Mucosa of descending colon (tissue), 3 donors: ENCODE measurements around the gene HIPK2. TPM values are rescaled to one million over a fixed set of nuclear protein-coding genes. Genes with fewer than 3 reads are reported as not detected.
A peak's percentile ranks its signal among the peaks of the same experiment; 100 is the strongest.

Source experiments
- ATAC-seq: fragments of 200-7000 bp; cut with Tn5 transposase; one replicate; pipeline ENCODE4 v1.9.1; 2020; ENCODE audit warnings: mild to moderate bottlenecking, moderate library complexity
- DNase-seq, 3 donors: peaks; one replicate each; pipeline ENCODE4 v3.0.0-alpha.2; 2020
- H3K36me3 ChIP-seq: fragments of 200-600 bp; one replicate; pipeline ENCODE4 v1.8.0; 2021; ENCODE audit warnings: low read depth, mild to moderate bottlenecking
- H3K4me1 ChIP-seq: fragments of 200-600 bp; one replicate; pipeline ENCODE4 v1.8.0; 2021; ENCODE audit warnings: low read depth, mild to moderate bottlenecking
- H3K4me3 ChIP-seq: fragments of 200-600 bp; one replicate; pipeline ENCODE4 v1.8.0; 2021; ENCODE audit warnings: mild to moderate bottlenecking
- H3K9me3 ChIP-seq: fragments of 200-600 bp; one replicate; pipeline ENCODE4 v1.8.0; 2021; ENCODE audit warnings: mild to moderate bottlenecking
- CTCF ChIP-seq: fragments of 200-600 bp; IDR thresholded peaks from one replicate; pipeline ENCODE4 v1.8.0; 2022; ENCODE audit warnings: antibody characterized with exemption, mild to moderate bottlenecking
- intact Hi-C, 2 donors: fragments of 100-400 bp; cut with DNase I in 1 of 2; cut with micrococcal nuclease in 1 of 2; formaldehyde crosslinking; loops; one replicate each; pipeline versions ENCODE4 v1.11.0 to v1.11.1; 2022; cut with DNase I, micrococcal nuclease
- total RNA-seq, 3 donors: library from RNA; stranded (reverse); fragmentation: NEBNext Ultra II Directional in 2 of 3; extraction: Animal tissue kit (Norgen Biotek cat#: 25700) in 2 of 3; gene quantifications; one replicate each; pipeline versions ENCODE4 v1.2.1 to v1.2.4, GENCODE V29; 2021 to 2023
- donor health status: DM: no; HTN: no; CAD: no; lungs with moderate emphysema.
- donor health status: DM: no; HTN: no; CAD: no.
- donor health status: DM: no; HTN: yes; CAD: no.

Gene HIPK2
- total RNA-seq, 3 donors from 2014 or later, result 29.9 to 63.6 (median 39.9) TPM

- Histone ChIP-seq H3K4me1 (peaks cover 4% of the 10 kb centered on the region), H3K4me3 (no peak overlapping the region), H3K36me3 (no peaks in the 10 kb centered on the region), H3K9me3 (no peaks in the 10 kb centered on the region)
- TF ChIP-seq CTCF, result no peak
- intact Hi-C loops, result loop anchor here (5.0 to 10.0 kb wide), 3 partner anchors 124 to 354 kb away; partner anchors contain the start of gene HIPK2 (in 1 of the 2)
- DNase-seq, result no peak
- ATAC-seq, result no peak
Measured at GRCh38 chr7:139648391-139648861, 129.4 kb downstream of the HIPK2 start.

- peaks cover 4% of the 10 kb centered on the region for H3K4me1 ChIP-seq
- no peak for ATAC-seq
Measured at GRCh38 chr7:139647814-139648390, 129.9 kb downstream of the HIPK2 start.

GRCh38 chr7:139647085-139647484 lies 130.7 kb downstream of the HIPK2 start:
- ATAC-seq (peak; percentile 11), DNase-seq (no peak)
- intact Hi-C loops, result loop anchor here (2.0 to 10.0 kb wide), 4 partner anchors 125 to 356 kb away; partner anchors contain the start of gene HIPK2 (in 1 of the 2)
- Histone ChIP-seq H3K36me3 (no peaks in the 10 kb centered on the region), H3K4me1 (peaks cover 4% of the 10 kb centered on the region), H3K9me3 (no peaks in the 10 kb centered on the region), H3K4me3 (no peak overlapping the region)
- no peak for TF ChIP-seq CTCF

More at GRCh38 chr7:139647814-139648390, 129.9 kb downstream of the HIPK2 start:
- DNase-seq, result no peak
- no peak overlapping the region for H3K4me3 ChIP-seq
- no peak for TF ChIP-seq CTCF
- no peaks in the 10 kb centered on the region for H3K9me3 ChIP-seq
- intact Hi-C loops, result loop anchor here (2.0 to 10.0 kb wide), 4 partner anchors 124 to 355 kb away; partner anchors contain the start of gene HIPK2 (in 1 of the 2)
- H3K36me3 ChIP-seq, result no peaks in the 10 kb centered on the region

- intact Hi-C loops, result loop anchor here (2.0 to 10.0 kb wide), 4 partner anchors 126 to 356 kb away; partner anchors contain the start of gene HIPK2 (in 1 of the 2)
- no peak for DNase-seq
- H3K9me3 ChIP-seq, result no peaks in the 10 kb centered on the region
- ATAC-seq, result no peak
- TF ChIP-seq CTCF, result no peak
- no peaks in the 10 kb centered on the region for H3K36me3 ChIP-seq
- peaks cover 4% of the 10 kb centered on the region for H3K4me1 ChIP-seq
- no peak overlapping the region for H3K4me3 ChIP-seq
Measured at GRCh38 chr7:139646566-139646965, 131.2 kb downstream of the HIPK2 start.

GRCh38 chr7:139645572-139646523 lies 131.9 kb downstream of the HIPK2 start:
- TF ChIP-seq CTCF, result peak; percentile 72
- DNase-seq, result peak; percentile 69 to 86 (median 81)
- intact Hi-C loops, result loop anchor here (2.0 to 10.0 kb wide), 4 partner anchors 126 to 357 kb away; partner anchors contain the start of gene HIPK2 (in 1 of the 2)
- H3K4me1 ChIP-seq, result peaks cover 4% of the 10 kb centered on the region
- H3K36me3 ChIP-seq, result no peaks in the 10 kb centered on the region
- no peaks in the 10 kb centered on the region for H3K9me3 ChIP-seq
- peak; percentile 84 for ATAC-seq
- H3K4me3 ChIP-seq, result no peak overlapping the region
